Loucy (cell line): ENCODE data around the gene GSTM3.

Experiments used
- EZH2phosphoT487 ChIP-seq: fragments of 200-600 bp; IDR thresholded peaks from 2 replicates; pipeline ENCODE4 v1.6.1; 2018; ENCODE audit warnings: antibody characterized with exemption, mild to moderate bottlenecking, moderate library complexity, borderline replicate concordance
- TF ChIP-seq, protein P1 (sequence below): fragments of 200-600 bp; sonication (generic); conservative IDR thresholded peaks from 2 replicates; pipeline ENCODE4 v1.5.1; 2014; ENCODE audit warnings: mild to moderate bottlenecking, antibody characterized with exemption, low read length

DNA sequence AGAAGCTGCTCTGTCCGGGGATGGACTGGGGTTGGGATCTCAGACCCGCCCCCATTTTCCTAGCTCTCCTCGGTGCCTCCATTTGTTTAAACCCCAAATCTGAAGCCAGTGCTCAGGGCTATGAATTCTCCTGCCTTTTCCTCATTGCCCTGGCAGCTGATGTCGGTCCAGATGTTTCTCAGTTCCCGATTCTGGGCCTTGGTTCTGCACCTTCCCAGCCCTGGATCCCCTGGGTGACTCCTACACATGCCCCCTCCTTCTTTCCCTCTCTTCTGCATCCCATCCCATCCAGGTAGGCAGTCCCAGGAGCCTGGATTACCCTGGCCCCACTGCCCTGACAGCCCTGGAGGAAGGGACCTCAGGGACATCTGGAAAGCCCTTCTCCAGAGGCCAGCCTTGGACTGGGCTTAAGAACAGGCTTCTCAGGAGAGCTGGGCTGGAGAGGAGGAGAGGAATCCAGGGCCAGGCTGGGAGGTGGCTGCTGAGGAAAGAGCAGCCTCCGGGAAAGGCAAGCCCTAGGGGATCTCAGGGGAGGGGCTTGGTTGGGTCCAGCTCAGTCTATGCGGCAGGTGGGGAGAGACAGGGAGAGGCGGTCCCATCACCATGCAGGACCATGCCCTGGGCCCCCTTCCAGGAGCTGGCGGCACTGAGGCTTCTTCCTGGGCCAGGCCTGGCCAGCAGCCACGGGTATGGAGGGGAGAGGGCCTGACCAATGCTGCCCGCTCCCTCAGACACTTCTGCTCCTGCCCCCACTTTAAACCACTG is 29.7 kb upstream of the GSTM3 start:
- TF ChIP-seq, protein P1, sequence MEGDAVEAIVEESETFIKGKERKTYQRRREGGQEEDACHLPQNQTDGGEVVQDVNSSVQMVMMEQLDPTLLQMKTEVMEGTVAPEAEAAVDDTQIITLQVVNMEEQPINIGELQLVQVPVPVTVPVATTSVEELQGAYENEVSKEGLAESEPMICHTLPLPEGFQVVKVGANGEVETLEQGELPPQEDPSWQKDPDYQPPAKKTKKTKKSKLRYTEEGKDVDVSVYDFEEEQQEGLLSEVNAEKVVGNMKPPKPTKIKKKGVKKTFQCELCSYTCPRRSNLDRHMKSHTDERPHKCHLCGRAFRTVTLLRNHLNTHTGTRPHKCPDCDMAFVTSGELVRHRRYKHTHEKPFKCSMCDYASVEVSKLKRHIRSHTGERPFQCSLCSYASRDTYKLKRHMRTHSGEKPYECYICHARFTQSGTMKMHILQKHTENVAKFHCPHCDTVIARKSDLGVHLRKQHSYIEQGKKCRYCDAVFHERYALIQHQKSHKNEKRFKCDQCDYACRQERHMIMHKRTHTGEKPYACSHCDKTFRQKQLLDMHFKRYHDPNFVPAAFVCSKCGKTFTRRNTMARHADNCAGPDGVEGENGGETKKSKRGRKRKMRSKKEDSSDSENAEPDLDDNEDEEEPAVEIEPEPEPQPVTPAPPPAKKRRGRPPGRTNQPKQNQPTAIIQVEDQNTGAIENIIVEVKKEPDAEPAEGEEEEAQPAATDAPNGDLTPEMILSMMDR, result no peak
- TF ChIP-seq EZH2phosphoT487, result no peak
